Left hindlimb (tissue), 1 donor: Measurements from ENCODE around the gene CCDC117.

Experiments
- DNase-seq: peaks from one replicate; pipeline ENCODE4 v3.0.0-alpha.2; 2018

The CCDC117 gene

GRCh38 chr22:28831140-28832072 lies 58.9 kb downstream of the CCDC117 start:
- no peak for DNase-seq

DNA sequence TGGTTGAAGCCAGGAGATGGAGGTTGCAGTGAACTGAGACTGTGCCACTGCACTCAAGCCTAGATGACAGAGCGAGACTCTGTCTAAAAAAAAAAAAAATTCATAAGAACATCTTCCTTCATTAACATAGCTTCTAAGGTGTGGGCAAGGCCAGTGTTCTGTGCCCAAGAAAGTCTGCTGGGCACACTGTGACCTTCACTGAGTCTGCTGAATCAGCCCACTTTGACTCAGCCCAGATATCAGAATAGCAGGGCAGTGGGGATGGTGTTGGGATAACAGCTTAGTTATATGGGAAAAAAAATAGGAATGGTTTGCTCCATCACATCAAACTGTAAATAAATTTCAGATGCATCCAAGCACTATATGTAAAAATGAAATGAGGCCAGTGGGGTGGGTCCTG lies 60.2 kb downstream of the CCDC117 start:
- DNase-seq = no peak

GRCh38 chr22:28833276-28833923 lies 60.9 kb downstream of the CCDC117 start:
- DNase-seq = no peak

DNA sequence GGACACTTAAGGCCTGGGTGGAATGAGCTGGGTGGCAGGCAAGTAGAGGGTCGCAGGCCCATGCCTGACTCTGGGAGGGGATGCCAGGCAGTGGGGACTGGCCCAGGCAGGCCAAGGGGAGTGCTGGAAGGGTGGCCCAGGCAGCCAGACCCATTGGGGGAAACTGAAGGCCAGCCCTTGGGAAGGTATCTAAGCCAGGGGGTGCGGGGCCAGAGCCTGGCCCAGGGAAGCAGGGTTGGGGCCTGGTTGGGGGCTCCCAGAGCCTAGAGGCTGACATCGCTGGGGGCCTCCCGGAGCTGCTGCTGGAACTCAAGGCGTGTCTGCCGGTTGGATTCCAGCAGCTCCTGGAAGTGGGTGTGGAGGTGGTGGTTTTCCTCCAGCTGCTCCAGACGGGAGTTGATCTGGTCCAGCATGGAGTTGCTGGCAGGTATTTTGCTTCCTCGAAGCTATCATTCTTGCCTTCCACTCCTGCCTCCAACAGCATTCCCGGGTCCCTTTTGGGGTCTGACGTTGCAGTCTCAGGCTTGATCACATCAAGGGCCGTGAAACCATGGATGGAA lies 63.2 kb downstream of the CCDC117 start:
- no peak for DNase-seq

DNA sequence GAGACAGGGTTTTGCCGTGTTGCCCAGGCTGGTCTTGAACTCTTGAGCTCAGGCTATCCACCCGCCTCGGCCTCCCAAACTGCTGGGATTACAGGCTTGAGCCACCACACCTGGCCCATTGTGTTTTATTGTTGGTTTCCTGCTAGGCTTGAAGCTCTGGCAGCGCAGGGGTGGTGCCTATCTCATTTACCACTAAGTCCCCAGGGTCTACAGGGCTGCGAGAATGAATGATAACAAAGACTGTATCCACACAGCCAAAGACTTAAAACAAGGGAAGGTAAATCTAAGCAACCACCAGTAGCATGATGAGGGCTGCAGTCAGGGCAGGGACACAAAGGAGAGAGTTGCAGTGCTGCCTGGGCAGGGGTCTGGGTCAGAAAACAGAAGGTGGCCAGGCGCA lies 65.1 kb downstream of the CCDC117 start:
- DNase-seq = no peak
